HG02981 (cell line): ENCODE measurements around the gene IL31RA.
"Not testable (repeated sequence)": the region's sequence is repeated elsewhere in the genome, so short reads cannot be mapped to it uniquely, and the experiment has no call there.

ENCODE experiments used
- ATAC-seq: cut with Tn5 transposase; IDR thresholded peaks from one replicate; pipeline ENCODE4 v1.9.1; 2021; ENCODE audit warnings: mild to moderate bottlenecking, moderate library complexity; ENCODE audit not compliant: unreplicated experiment

IL31RA gene

GRCh38 chr5:55923865-55924500 lies 72.8 kb downstream of the IL31RA start:
- no peak for ATAC-seq

GRCh38 chr5:55924744-55925143 lies 73.6 kb downstream of the IL31RA start:
- ATAC-seq: no peak

- ATAC-seq: no peak
Observed at GRCh38 chr5:55925181-55925580, 74.0 kb downstream of the IL31RA start.

- no peak for ATAC-seq
Observed at GRCh38 chr5:55925712-55926111, 74.6 kb downstream of the IL31RA start.

- no peak for ATAC-seq
Observed at GRCh38 chr5:55926476-55926875, 75.3 kb downstream of the IL31RA start.

- no peak for ATAC-seq
Observed at GRCh38 chr5:55927861-55928655, 76.9 kb downstream of the IL31RA start.

GRCh38 chr5:55929020-55929799 lies 78.1 kb downstream of the IL31RA start:
- no peak for ATAC-seq

GRCh38 chr5:55932700-55933099 lies 81.5 kb downstream of the IL31RA start:
- no peak for ATAC-seq

GRCh38 chr5:55933377-55934114 lies 82.4 kb downstream of the IL31RA start:
- ATAC-seq: no peak

GRCh38 chr5:55934115-55934613 lies 83.0 kb downstream of the IL31RA start:
- ATAC-seq: no peak

- ATAC-seq: no peak
Observed at GRCh38 chr5:55934720-55935119, 83.6 kb downstream of the IL31RA start.

GRCh38 chr5:55935371-55935770 lies 84.2 kb downstream of the IL31RA start:
- ATAC-seq: no peak

- no peak for ATAC-seq
Observed at GRCh38 chr5:55936100-55936693, 85.0 kb downstream of the IL31RA start.

GRCh38 chr5:55937598-55937997 lies 86.4 kb downstream of the IL31RA start:
- ATAC-seq: not testable (repeated sequence)

GRCh38 chr5:55941154-55941553 lies 90.0 kb downstream of the IL31RA start:
- ATAC-seq: not testable (repeated sequence)

GRCh38 chr5:55959208-55959607 lies 108.1 kb downstream of the IL31RA start:
- no peak for ATAC-seq

- no peak for ATAC-seq
Observed at GRCh38 chr5:55960779-55961178, 109.6 kb downstream of the IL31RA start.

GRCh38 chr5:55965525-55965924 lies 114.4 kb downstream of the IL31RA start:
- ATAC-seq: no peak

GRCh38 chr5:55966284-55966683 lies 115.1 kb downstream of the IL31RA start:
- ATAC-seq: no peak

- no peak for ATAC-seq
Observed at GRCh38 chr5:55969956-55970355, 118.8 kb downstream of the IL31RA start.
